ENCODE results near the gene PGS1.

GRCh38 chr17:78466786-78467715 lies 88.6 kb downstream of the PGS1 start:
- TF ChIP-seq NFIC (IDR thresholded peaks at IDR 0.05) (no peak), CREB1 (IDR thresholded peaks at IDR 0.05; ENCODE audit: low read depth) (no peak), REST (IDR thresholded peaks at IDR 0.05; ENCODE audit: low read depth) (no peak), CEBPB (IDR thresholded peaks at IDR 0.05) (no peak), TAF1 (IDR thresholded peaks at IDR 0.05; ENCODE audit: low read depth) (no peak), RAD21 (IDR thresholded peaks at IDR 0.05; ENCODE audit: low read depth) (no peak), FOXM1 (IDR thresholded peaks at IDR 0.05; ENCODE audit: borderline replicate concordance, low read depth) (no peak), YY1 (IDR thresholded peaks at IDR 0.05; ENCODE audit: low read depth) (no peak)
